ENCODE data around the gene NHLRC3.
A peak's percentile ranks its signal among the peaks of the same experiment; 100 is the strongest.
"Not testable (repeated sequence)": the region's sequence is repeated elsewhere in the genome, so short reads cannot be mapped to it uniquely, and the experiment has no call there.

The NHLRC3 gene

DNA sequence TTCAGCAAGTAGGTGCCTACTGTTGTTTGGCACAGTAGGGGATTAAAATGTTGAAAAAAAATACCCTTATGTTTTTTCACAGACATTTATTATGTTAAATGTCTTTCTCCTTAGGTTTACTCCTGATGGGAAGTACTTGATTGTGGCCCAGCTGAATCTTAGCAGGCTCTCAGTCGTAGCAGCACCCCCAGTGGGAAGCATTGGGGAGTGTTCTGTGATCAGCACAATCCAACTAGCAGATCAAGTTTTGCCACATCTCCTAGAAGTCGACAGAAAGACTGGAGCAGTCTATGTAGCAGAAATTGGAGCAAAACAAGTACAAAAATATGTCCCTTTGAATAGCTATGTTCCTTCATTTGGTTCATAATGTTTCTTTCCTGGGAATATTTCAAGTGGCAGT, 9.3 kb downstream of the NHLRC3 start:
- DNase-seq = no peak

DNA sequence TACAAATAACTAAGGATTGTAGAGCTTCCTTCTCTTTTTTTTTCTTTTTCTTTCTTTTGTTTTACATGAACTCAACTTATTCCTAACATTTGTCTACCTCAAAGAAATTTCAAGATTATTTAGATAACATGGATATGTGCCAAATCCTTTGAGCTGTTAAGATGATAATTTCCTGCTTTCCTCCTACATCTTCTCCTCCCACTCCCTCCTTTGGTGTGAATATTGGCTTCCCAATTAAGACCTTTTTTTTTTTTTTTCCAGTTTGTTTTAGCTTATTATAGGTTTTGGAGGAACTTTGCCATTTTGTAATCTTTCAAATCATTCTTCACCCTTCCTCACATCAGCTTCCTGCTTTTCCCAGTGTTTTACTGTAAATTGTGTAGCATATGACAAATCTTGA, 10.6 kb downstream of the NHLRC3 start:
- DNase-seq = no peak

DNA sequence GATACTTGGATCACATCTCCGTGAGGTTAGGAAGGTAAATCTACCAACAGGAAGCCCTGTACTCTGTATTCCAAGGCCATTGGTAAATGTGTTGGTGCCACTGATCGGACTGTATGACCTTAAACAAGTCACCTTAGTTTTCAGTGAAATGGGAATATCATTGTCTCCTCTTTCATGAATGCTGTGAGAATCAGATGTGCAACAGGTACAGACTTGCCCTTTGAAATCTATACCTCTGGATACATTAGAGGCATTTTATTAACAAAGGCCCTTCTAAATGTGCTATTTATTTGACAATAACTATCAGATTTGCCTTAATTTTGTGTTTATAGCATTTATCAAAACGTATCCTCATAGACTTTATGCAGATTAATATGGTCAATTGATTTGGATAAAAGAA, 11.0 kb downstream of the NHLRC3 start:
- DNase-seq = no peak

DNA sequence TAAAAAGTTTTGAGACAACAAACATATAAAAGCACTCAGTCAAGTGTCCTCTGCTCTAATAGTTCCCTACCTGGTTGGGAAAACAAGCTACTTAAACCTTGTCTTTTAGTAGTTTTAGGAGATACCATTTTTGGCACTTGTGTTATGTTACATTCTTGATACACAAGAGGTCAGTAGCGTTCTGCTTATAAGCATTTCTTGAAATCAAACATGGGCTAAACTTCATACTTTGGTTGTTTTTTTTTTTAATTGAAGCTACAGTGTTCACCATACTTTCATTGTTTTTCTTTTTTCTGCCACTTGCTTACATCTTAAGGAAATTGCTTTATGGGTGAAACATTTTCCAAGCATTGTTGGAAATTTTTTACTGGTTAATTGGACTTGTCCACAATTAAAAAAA, 12.9 kb downstream of the NHLRC3 start:
- peak in 1 of 5 donors; percentile 13 for DNase-seq

DNA sequence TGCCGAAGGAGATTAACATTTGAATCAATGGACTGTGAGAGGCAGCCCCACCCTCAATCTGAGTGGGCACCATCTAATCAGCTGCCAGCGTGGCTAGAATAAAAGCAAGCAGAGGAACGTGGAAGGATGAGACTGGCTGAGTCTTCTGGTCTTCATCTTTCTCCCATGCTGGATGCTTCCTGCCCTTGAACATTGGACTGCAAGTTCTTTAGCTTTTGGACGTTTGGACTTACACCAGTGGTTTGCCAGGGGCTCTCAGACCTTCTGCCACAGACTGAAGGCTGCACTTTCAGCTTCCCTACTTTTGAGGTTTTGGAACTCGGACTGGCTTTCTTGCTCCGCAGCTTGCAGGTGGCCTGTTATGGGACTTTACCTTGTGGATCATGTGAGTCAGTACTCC, 14.7 kb downstream of the NHLRC3 start:
- no peak for DNase-seq

DNA sequence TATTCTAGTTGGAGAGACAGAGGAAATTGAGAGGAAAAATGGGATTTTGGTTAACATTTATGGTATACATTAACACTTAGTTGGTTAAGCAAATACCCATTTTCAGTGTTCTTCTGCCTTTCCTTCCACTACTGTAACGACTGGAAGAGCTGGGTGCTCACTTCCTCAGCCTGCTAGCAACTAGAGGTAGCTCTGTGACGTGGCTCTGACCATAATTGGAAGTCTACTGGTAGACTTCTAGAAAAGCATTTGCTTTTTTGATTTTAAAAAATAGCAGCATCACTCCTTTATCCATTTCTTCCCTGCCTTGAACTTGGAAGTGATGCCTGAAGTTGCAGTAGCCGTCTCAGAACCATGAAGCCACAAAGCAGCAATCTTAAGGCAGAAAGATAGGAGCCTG, 15.9 kb downstream of the NHLRC3 start:
- no peak for DNase-seq

DNA sequence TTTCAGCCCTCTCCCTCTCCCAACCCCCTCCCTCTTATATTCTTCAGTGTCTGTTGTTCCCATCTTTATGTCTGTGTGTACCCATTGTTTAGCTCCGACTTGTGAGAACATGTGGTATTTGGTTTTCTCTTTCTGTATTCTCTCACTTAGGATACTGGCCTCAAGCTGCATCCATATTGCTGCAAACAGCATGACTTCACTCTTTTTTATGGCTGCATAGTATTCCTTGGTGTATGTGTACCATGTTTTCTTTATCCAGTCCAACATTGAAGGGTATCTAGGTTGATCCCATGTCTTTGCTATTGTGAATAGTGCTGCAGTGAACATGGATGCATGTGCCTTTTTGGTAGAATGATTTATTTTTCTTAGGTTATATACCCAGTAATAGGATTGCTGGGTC, 17.8 kb downstream of the NHLRC3 start:
- DNase-seq = no peak

DNA sequence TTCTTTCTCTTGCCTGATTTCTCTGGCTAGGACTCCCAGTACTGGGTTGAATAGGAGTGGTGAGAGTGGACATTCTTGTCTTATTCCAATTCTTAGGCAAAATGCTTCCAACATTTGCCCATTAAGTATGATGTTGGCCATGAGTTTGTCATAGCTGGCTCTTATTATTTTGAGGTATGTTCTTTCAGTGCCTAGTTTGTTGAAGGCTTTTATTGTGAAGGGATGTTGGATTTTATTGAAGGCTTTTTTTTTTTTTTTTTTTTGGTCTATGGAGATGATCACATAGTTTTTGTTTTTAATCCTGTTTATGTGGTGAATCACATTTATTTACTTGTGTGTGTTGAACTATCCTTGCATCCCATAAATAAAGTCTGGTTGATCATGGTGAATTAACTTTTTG, 19.8 kb downstream of the NHLRC3 start:
- no peak for DNase-seq

DNA sequence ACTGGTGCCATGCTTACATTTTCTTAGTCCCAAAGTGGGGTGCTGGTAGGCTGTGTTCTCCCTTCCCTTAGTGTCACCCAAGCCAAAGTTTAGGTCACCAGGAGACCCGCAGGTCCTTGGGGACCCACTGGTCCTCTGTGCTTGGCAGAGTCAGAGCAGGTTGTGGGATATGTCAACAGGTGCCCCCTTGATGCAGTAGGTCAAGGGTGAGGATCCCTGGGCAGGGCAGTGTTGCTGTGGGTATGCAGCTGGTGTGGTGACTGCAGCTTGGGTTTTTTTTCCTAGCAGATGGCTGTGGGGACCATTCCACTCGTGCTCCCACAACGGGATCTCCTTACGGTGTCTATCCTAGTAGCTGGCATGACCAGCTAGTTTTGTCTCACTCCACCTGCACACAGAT, 23.7 kb downstream of the NHLRC3 start:
- no peak for DNase-seq

DNA sequence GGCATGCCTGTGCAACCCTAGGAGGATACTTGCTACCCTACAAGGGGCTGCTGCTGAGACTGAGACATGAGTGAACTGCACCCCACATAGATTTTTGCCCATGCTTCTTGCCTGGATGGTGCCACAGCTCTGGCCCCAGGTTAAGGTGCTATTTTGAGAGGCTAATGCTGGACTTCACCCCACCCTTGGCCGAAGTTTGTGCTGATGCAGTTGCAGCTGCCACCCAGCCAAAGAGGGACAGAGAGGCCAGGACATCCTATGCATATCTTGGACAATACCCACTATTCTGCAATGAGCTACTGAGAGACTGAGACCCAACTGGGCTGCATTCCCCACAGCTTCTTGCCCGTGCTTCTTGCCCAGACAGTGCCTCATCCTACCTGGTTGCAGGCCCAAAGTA, 34.6 kb downstream of the NHLRC3 start:
- no peak for DNase-seq

DNA sequence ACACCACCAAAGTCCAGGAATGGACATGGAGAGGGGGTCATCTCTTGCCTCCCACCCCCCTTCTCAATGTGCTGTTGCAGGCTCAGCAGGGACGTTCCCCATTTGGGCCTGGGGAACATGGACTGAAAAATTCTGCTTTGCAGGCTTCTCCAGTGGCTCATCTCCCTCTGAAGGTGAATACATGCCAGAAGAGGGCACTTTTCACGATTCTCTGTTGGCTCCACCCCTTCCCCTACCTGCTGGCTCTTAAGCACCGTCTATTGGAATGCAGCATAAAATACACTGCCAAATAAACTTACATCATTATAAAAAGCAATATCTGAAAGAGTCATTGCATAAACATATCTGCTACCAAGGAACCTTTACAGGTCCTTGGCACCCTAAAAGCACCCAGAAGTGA, 35.7 kb downstream of the NHLRC3 start:
- no peak for DNase-seq

DNA sequence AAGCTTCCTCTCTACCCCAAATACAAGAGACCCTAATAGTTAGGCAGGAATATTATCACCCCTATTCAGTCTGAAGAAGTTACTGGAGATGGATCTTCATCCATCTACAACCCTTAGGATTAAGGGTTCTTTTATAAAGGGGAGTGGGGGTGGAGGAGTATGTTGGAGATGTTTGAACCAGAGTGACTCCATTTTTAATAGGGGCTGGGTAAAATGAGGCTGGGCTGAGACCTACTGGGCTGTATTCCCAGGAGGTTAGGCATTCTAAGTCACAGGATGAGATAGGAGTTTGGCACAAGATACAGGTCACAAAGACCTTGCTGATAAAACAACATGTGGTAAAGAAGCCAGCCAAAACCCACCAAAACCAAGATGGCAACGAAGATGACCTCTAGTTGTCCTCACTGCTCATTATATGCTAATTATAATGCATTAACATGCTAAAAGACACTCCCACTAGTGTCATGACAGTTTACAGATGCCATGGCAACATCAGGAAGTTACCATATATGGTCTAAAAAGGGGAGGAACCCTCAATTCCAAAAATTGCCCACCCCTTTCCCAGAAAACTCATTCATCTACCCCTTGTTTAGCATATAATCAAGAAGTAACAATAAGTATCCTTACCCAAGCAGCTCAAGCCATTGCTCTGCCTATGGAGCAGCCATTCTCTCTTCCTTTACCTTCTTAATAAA, 48.1 kb downstream of the NHLRC3 start:
- DNase-seq = not testable (repeated sequence)

DNA sequence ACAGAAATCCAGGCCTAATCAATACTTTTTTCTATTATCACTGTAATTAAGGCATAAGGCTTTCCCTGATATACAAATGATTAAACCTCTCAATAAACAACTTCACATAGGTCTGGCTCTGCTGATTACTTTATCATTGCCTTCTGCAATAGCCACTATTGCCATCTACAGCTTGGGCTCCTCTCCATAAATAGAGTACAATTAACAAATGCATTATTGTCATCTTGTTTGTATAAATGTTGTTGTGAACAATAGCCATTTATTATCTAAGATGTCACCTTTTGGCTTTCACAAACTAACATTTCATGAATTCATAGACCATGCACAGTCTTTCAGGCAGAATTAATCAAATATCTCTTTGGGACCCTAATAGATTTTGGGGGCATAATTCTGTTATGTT, 53.3 kb downstream of the NHLRC3 start:
- DNase-seq = no peak

DNA sequence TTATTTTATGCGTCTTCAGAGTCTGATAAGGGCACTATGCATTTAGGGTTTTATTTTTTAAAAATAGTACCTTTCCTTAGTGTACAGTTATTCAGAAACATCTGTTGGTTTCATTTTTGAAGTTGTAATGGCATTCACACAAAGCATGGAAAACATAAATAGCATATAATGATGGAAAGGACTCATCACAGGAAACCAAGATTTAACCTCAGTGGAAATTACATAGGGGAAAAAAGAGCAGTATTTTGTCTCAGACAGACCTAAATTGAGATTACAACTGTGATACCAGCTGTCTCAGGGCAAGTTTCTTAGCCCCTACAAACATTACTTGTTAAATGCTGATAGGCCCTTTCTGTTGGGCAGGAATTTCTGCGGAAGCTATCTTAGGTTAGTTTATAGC, 57.2 kb downstream of the NHLRC3 start:
- peak in 1 of 5 donors; percentile 31 for DNase-seq

DNA sequence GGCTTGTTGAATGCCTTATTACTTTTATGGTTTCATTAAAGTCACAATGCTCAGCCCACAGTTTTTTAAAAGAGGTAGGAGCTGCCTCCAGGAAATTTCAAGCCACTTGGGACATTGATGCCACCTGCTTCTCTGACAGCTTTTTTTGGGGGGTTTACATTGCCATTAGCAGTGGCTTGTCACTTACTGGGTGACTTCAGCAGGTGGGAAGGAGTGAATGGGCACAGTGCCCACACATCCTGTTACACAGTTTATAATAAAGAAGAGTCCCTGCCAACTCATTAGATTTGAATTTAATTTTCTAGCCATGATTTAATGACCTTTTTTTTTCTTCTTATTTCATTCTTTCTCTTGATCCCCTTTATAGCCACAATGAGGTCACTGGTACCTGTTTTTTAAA, 61.0 kb downstream of the NHLRC3 start:
- DNase-seq = no peak

Data from T-helper 1 cell (primary cell).